GM12801 (cell line): ENCODE data around the gene C6orf47.

Source experiments
- TF ChIP-seq, protein P1 (sequence below): IDR thresholded peaks from one replicate; pipeline ENCODE4 v1.5.1; 2011; ENCODE audit warnings: control low read depth; ENCODE audit not compliant: insufficient read length; ENCODE audit errors: extremely low read depth

C6orf47 gene

DNA sequence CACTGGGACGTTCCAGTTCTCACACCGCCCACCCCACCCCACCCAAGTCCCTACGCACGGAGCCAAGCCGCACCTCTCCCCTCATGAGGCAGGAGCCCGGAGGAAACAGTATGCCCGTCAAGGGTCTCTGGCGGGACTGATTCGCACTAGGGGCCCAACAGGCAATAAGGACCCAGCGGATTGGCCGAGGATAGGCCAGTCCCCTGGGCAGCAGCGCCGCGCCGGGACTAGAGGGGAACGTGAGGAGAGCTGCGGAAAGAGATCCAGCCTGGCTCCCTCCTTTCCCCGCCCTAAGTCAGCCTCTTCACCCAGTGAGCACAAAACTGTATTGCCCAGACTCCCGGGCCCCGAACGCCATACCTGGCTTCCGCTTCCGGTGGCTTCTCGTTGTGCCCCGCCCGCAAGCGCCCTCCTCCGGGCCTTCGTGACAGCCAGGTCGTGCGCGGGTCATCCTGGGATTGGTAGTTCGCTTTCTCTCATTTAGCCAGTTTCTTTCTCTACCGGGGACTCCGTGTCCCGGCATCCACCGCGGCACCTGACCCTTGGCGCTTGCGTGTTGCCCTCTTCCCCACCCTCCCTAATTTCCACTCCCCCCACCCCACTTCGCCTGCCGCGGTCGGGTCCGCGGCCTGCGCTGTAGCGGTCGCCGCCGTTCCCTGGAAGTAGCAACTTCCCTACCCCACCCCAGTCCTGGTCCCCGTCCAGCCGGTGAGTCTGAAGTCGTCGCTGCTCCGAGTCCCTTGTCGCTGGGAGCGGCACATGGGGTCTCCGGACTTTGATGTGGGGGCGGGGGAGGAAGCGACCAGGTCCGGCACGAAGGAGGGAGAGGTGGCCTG lies 5.1 kb upstream of the C6orf47 start, which contains the start of gene CSNK2B:
CSNK2B (plus strand) TSS at position 580 of the 836 bp plus-strand sequence. CDS start 752 bp downstream, outside the sequence.
- TF ChIP-seq, protein P1, sequence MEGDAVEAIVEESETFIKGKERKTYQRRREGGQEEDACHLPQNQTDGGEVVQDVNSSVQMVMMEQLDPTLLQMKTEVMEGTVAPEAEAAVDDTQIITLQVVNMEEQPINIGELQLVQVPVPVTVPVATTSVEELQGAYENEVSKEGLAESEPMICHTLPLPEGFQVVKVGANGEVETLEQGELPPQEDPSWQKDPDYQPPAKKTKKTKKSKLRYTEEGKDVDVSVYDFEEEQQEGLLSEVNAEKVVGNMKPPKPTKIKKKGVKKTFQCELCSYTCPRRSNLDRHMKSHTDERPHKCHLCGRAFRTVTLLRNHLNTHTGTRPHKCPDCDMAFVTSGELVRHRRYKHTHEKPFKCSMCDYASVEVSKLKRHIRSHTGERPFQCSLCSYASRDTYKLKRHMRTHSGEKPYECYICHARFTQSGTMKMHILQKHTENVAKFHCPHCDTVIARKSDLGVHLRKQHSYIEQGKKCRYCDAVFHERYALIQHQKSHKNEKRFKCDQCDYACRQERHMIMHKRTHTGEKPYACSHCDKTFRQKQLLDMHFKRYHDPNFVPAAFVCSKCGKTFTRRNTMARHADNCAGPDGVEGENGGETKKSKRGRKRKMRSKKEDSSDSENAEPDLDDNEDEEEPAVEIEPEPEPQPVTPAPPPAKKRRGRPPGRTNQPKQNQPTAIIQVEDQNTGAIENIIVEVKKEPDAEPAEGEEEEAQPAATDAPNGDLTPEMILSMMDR, result no peak

DNA sequence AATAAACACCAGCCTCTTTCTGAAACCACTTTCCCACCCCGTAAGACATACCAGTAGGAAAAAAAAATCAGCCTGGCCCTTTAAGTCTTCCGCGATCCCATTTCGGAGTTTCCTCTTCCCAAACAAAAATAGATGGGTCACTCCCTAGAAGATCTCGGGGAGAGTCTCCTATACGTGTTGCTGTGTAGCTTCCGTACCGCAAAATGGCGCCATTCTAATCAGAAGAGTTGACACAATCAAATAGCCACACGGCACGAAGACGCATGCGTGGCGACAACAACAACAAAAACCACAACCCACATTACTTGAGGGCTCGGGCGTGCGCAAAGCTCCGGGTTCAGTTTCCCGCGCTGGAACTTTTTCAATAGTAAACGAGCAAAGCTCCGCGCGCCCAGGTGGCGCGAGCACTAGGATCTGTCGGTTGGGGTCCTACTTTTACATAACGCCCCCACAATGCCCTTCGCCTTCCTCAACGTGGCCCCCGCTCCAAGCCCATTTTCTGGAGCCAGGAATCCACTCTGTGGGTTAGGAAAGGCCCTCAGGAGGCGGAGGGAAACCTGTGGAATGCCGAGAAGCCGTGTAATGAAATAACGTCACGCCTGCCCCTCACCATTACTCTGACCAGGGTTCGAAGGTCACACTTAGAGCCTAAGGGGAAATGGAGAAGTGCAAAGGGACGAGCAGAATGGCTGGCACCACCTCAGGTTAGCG lies 4.4 kb upstream of the C6orf47 start, which contains the start of gene GPANK1:
GPANK1 (minus strand) TSS at position 208 of the 711 bp plus-strand sequence. CDS start 519 bp downstream, outside the sequence.
- TF ChIP-seq, protein P1, result no peak

DNA sequence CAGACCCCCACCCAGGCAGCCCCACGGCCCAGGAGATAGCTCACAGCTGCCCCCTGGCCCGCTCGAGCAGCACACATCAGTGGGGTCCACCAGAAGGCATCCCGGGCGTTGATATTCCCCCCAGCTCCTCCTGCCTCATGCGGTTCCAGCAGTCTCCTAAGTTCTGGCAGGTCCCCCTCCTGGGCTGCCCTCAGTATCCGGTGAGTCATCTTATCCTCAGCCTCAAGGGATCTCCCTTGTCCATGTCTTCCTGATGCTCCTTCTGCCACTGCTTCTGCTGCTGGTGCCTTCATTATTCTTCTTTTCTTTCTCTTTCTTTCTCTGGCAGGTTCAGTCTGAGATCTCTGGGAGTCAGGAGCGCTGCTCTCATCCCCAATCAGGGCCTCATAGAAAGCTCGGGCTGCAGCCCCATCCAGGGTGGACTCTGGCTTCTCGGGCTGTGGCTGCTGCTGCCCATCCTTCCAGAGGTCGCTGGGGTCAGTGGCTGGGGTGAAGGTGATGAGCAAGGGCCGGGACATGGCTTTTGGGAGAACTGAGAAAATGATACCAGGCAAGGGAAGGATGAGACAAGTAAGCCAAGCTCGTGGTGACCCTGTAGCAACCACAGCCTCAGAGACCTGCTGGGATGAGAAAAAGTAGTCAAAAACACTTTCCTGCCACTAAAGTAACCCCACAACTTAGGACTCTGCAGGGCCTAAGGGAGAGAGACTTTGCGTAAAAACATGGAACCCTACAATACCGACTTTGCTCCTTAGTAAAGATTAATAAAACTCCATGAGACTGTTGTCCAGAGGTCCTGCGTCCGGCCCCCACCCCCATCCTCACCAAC lies 3.6 kb upstream of the C6orf47 start:
- TF ChIP-seq, protein P1, result no peak

DNA sequence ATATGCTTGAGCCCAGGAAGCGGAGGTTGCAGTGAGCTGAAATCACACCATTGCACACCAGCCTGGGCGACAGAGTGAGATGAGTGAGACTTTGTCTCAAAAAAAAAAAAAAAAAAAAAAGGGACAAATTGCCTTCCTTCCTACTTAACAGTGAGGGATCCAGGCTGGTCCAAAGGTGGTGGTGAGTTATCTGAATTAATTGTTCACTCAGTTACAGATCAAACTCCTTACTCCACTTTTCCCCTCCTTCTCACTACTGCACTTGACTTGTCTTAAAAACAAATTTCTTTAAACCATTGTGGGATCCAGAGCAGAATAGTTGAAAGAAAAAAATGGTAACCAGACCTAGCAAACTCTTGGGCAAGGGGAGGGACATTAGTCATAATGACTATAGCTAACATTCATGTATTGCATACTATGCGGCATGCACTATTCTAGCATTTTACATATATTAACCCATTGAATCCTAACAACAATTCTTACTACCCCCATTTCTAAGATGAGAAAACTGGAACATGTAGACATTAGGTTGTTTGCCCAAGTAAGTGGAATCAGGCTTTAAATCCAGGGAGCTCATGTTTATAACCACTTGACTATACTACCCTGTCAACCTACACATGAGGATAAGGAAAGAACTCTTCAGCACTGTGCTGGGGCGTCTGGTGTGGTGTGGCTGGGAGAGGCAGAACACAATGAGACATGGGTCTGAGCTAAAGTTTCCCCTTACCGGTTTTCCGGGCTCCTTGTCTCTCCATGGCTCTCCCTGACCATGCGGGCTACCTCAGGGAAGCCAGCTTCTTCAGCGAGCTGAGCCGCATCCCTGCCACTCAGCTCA lies 2.8 kb upstream of the C6orf47 start:
- TF ChIP-seq, protein P1, result no peak

DNA sequence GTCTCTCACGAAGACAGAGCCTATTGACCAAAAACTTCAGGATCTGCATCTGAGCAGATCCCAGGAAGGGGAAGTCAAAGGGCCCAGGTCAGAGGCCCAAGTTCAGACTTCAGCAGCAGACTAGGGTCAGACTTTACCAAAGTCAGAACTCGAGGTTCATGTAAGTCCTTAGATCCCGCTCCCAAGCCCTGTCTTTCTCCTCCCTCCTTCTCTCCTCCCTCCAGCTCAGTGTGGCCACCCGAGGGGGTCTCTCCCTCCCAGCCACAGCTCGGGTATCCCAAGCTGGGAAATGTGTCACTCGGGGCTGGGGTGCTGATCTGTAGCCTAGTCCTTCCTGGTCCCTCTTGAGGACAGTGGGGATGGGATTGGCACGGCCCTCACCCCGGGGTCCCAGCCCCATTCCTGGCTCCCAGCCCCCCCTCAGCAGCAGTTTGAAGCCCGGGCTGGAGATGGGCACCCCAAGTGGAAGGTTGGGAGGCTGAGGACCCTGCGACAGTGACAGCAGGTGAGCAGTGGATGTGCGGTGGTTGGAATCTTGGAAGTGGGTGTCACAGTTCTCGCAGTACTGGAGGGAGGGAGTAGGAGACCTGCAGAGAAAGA lies 1.6 kb upstream of the C6orf47 start:
- TF ChIP-seq, protein P1, result no peak

DNA sequence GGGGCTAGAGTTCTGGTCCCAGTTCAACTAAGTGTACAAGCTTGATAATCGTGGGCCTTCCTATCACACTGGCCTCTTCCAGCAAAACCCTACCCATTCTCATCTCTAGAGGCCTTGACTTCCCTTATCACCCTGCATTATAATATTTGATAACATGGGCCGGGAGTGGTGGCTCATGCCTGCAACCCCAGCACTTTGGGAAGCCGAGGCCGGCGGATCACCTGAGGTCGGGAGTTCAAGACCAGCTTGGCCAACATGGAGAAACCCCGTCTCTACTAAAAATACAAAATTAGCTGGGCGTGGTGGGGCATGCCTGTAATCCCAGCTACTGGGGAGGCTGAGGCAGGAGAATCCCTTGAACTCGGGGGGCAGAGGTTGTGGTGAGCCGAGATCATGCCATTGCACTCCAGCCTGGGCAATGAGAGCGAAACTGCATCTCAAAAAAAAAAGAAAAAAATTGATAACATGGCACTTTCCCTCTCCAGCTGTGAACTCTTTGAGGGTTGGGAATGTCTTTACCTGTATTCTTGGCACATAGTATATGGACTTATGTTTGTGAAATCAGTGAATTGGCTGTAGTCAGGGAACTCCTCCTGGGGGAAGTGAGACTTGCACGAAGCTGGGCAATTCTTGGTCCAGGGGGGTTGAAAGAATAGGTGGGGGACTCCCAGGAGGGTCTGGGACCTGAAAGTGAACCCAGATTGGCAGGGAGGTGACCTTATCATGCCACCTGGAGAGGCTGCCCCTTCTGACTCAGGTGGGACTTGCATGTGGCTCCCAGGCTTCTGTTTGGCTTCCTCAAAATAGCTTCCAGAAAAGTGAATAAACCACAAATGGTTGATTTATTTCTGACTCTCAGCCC lies 915 bp upstream of the C6orf47 start:
- TF ChIP-seq, protein P1, result no peak
